K562 (cell line): ENCODE data around the gene DDX20. TPM values are rescaled to one million over a fixed set of nuclear protein-coding genes. Genes with fewer than 3 reads are reported as not detected.

Experiments used
- ATAC-seq: fragments of 200-7000 bp; cut with Tn5 transposase; 3 replicates; pipeline ENCODE4 v1.9.1; 2020; ENCODE audit warnings: moderate library complexity
- BruUV-seq: library from RNA; stranded (reverse); fragments of 400-500 nt; replicated peaks from 2 replicates; lab custom pipeline; 2021; lab: Mats Ljungman, UMichigan
- CTCF ChIA-PET: fragments of 300-600 bp; formaldehyde crosslinking; extraction: SDS; loops from one replicate; lab custom pipeline; 2021; ENCODE audit warnings: low intra/inter-chr PET ratio; lab: Yijun Ruan, JAX
- POLR2A ChIA-PET: fragments of 300-600, 350-650 bp; sonication (Branson Sonifier 250); formaldehyde crosslinking; extraction: SDS; loops from one replicate; lab custom pipeline; 2021; ENCODE audit warnings: antibody characterized with exemption, inconsistent platforms; lab: Yijun Ruan, JAX
- DNase-seq, 4 experiments: peaks; one replicate each; pipeline versions ENCODE4 v3.0.0 to v3.0.0-alpha.2; 2011 to 2018; ENCODE audit warnings: low spot score in 3 of 4, mixed read lengths in 3 of 4; ENCODE audit errors: extremely low read depth in 1 of 4
- FAIRE-seq: peaks from 2 replicates; lab custom pipeline; 2011; peaks lifted over from hg19 to GRCh38; lab: Jason Lieb, UNC
- H2AFZ ChIP-seq: 2 replicates; pipeline ENCODE4 v1.6.0; 2011; ENCODE audit warnings: low read depth, low read length, control low read depth, inconsistent platforms
- H3K27ac ChIP-seq: fragments of 200-600 bp; 3 replicates; pipeline ENCODE4 v1.8.0; 2011; ENCODE audit warnings: low read depth, mild to moderate bottlenecking, control low read depth, inconsistent platforms, low read length, moderate library complexity, mixed read lengths; ENCODE audit errors: extremely low read depth
- H3K27me3 ChIP-seq, 2 experiments: fragments of 300-600 bp in 1 of 2; 2 replicates in 1 of 2; 3 replicates in 1 of 2; pipeline versions ENCODE4 v1.6.0 to v1.8.0; 2011; ENCODE audit warnings: inconsistent platforms in 2 of 2, low read length in 2 of 2, mild to moderate bottlenecking in 1 of 2, mixed read lengths in 1 of 2, moderate library complexity in 1 of 2; ENCODE audit not compliant: control insufficient read depth in 2 of 2, insufficient read depth in 2 of 2
- H3K36me3 ChIP-seq: fragments of 300-600 bp; 3 replicates; pipeline ENCODE4 v1.8.0; 2011; ENCODE audit warnings: mild to moderate bottlenecking, low read length, inconsistent platforms; ENCODE audit not compliant: control insufficient read depth, insufficient read depth
- H3K4me1 ChIP-seq, 2 experiments: fragments of 200-600 bp in 1 of 2; replicated peaks in 1 of 2; 2 replicates in 1 of 2; 3 replicates in 1 of 2; pipeline versions ENCODE4 v1.5.1 to v1.8.0; 2011; ENCODE audit warnings: inconsistent platforms in 2 of 2, low read length in 2 of 2, mild to moderate bottlenecking in 1 of 2, mixed read lengths in 1 of 2, moderate library complexity in 1 of 2; ENCODE audit not compliant: control insufficient read depth in 2 of 2, insufficient read depth in 2 of 2
- H3K4me2 ChIP-seq: 2 replicates; pipeline ENCODE4 v1.6.1; 2011; ENCODE audit warnings: low read length, control low read depth, inconsistent platforms, mixed read lengths; ENCODE audit not compliant: insufficient read depth
- H3K4me3 ChIP-seq: fragments of 200-600 bp; sonication (generic), shearing (Covaris generic); 2 replicates; pipeline ENCODE4 v1.5.1; 2016; ENCODE audit warnings: control low read depth, inconsistent platforms
- H3K79me2 ChIP-seq: fragments of 200-600 bp; 3 replicates; pipeline ENCODE4 v1.8.0; 2011; ENCODE audit warnings: low read length, inconsistent platforms; ENCODE audit not compliant: control insufficient read depth, insufficient read depth
- H3K9ac ChIP-seq, 2 experiments: 2 replicates each; pipeline versions ENCODE4 v1.6.0 to v1.6.1; 2011; ENCODE audit warnings: low read depth in 2 of 2, low read length in 2 of 2, control low read depth in 1 of 2, inconsistent platforms in 1 of 2, mild to moderate bottlenecking in 1 of 2, mixed read lengths in 1 of 2; ENCODE audit not compliant: insufficient read depth in 1 of 2
- H3K9me1 ChIP-seq: one replicate; pipeline ENCODE4 v1.6.0; 2011; ENCODE audit warnings: inconsistent platforms, mild to moderate bottlenecking, low read length, moderate library complexity; ENCODE audit not compliant: control insufficient read depth, insufficient read depth
- H3K9me3 ChIP-seq: replicated peaks from 2 replicates; pipeline ENCODE4 v1.5.1; 2011; ENCODE audit warnings: low read depth, low read length, inconsistent platforms; ENCODE audit not compliant: control insufficient read depth, insufficient read depth
- H4K20me1 ChIP-seq: replicated peaks from 2 replicates; pipeline ENCODE4 v1.6.1; 2011; ENCODE audit warnings: low read length, inconsistent platforms, mixed read lengths; ENCODE audit not compliant: control insufficient read depth, insufficient read depth
- ADNP ChIP-seq: fragments of 200-800 bp; sonication (Bioruptor generic); IDR thresholded peaks from 2 replicates; pipeline ENCODE4 v1.6.1; 2016; ENCODE audit warnings: missing genetic modification characterization, missing compliant biosample characterization
- ESRRB ChIP-seq: fragments of 250-450 bp; sonication (Bioruptor Pico); IDR thresholded peaks from 2 replicates; pipeline ENCODE4 v1.5.0; 2020; ENCODE audit warnings: mild to moderate bottlenecking, moderate library complexity, borderline replicate concordance
- EZH2 ChIP-seq: IDR thresholded peaks from 2 replicates; pipeline ENCODE4 v1.6.1; 2012; ENCODE audit warnings: low read depth, mild to moderate bottlenecking, inconsistent platforms, low read length, borderline replicate concordance
- HMG20A ChIP-seq: fragments of 450-650 bp; formaldehyde crosslinking; conservative IDR thresholded peaks from 2 replicates; pipeline ENCODE4 v1.4.0; 2020; ENCODE audit warnings: mild to moderate bottlenecking, mixed read lengths
- IRF1 ChIP-seq: sonication (generic); formaldehyde crosslinking; IDR thresholded peaks from 2 replicates; pipeline ENCODE4 v1.8.0; 2022; ENCODE audit warnings: missing genetic modification reagents, mild to moderate bottlenecking, borderline replicate concordance
- MAFG ChIP-seq: fragments of 450-650 bp; conservative IDR thresholded peaks from 2 replicates; pipeline ENCODE4 v1.6.1; 2016; ENCODE audit warnings: missing genetic modification characterization, missing compliant biosample characterization
- THAP7 ChIP-seq: fragments of 250-450 bp; sonication (Bioruptor Pico); IDR thresholded peaks from 2 replicates; pipeline ENCODE4 v1.5.0; 2021
- ZBTB11 ChIP-seq, 3 experiments: fragments of 200-800 bp in 1 of 3; fragments of 250-450 bp in 1 of 3; fragments of 450-650 bp in 1 of 3; sonication (Bioruptor Pico) in 1 of 3; sonication (Bioruptor generic) in 1 of 3; formaldehyde crosslinking in 1 of 3; IDR thresholded peaks; 2 replicates each; pipeline versions ENCODE4 v1.6.1 to v1.8.0; 2016 to 2022; ENCODE audit warnings: mild to moderate bottlenecking in 2 of 3, missing genetic modification characterization in 2 of 3, missing compliant biosample characterization in 1 of 3, moderate library complexity in 1 of 3
- ZNF140 ChIP-seq: fragments of 250-450 bp; sonication (Bioruptor Pico); IDR thresholded peaks from 2 replicates; pipeline ENCODE4 v1.8.0; 2021; ENCODE audit warnings: moderate library complexity, mild to moderate bottlenecking, inconsistent platforms
- ZNF384 ChIP-seq: IDR thresholded peaks from 2 replicates; pipeline ENCODE4 v1.6.1; 2012; ENCODE audit warnings: low read depth, low read length, improper control_type of control experiment
- ZNF707 ChIP-seq: fragments of 250-450 bp; sonication (Bioruptor Pico); conservative IDR thresholded peaks from 2 replicates; pipeline ENCODE4 v1.8.0; 2022; ENCODE audit warnings: inconsistent platforms, mild to moderate bottlenecking, moderate library complexity
- WGBS: fragments of 100-300 bp; shearing (Covaris generic); methylation state at CpG from one replicate; pipeline ENCODE4 v1.1.6; 2016; ENCODE audit warnings: low coverage, mixed read lengths; ENCODE audit not compliant: insufficient coverage; ENCODE audit errors: missing lambda C conversion rate; 5-methylcytosine and 5-hydroxymethylcytosine counted together
- in situ Hi-C: fragments of 300-500 bp; cut with MboI; formaldehyde crosslinking; loops from 4 replicates; pipeline ENCODE4 v1.15.0; 2018; ENCODE audit warnings: inconsistent platforms, mixed read lengths
- intact Hi-C: fragments of 100-400 bp; cut with micrococcal nuclease; formaldehyde crosslinking; loops from 2 replicates; pipeline ENCODE4 v1.14.2; 2022
- polyA plus RNA-seq, 8 experiments: library from polyadenylated mRNA; depleted of rRNA in 4 of 8; stranded (reverse) in 5 of 8; unstranded in 3 of 8; fragments of >200 nt; fragmentation: Nextera tagmentation in 2 of 8; fragmentation: Illumina TruSeq in 1 of 8; extraction: Ambion mirVana in 2 of 8; extraction: Trizol in 1 of 8; gene quantifications; 2 replicates each; pipeline versions ENCODE4 v1.2.1 to v1.2.3, GENCODE V29; 2011 to 2014; ENCODE audit warnings: inconsistent platforms in 1 of 8, missing spikeins in 1 of 8
- total RNA-seq, 7 experiments: library from RNA; depleted of rRNA in 6 of 7; stranded (reverse); fragments of >200 nt in 6 of 7; fragmentation: Illumina TruSeq in 2 of 7; extraction: Trizol in 2 of 7; gene quantifications; 2 replicates each; pipeline versions ENCODE4 v1.2.1 to v1.2.3, GENCODE V29; 2011 to 2021; ENCODE audit warnings: low replicate concordance in 1 of 7

DDX20 gene
- total and polyA plus RNA-seq, 9 of the 15 experiments (the other 6 are each of a cell fraction or from before 2014, with no cell fraction given): 8.3 to 33.4 (median 24.5) TPM

GRCh38 chr1:111706921-111707320 lies 48.8 kb upstream of the DDX20 start:
- POLR2A ChIA-PET: interaction anchor here (0.7 kb wide), 1 partner anchor 59 kb away, joined by 3 read pairs; no protein-coding TSS in a partner anchor

More at GRCh38 chr1:111706921-111707320, 48.8 kb upstream of the DDX20 start:
- no peaks in the 10 kb centered on the region for H3K9me1 ChIP-seq
- H3K79me2 ChIP-seq: no peaks in the 10 kb centered on the region
- no peak for DNase-seq
- H4K20me1 ChIP-seq: no peaks in the 10 kb centered on the region
- FAIRE-seq: no peak
- no peak for ATAC-seq
- no peaks in the 10 kb centered on the region for H3K4me1 ChIP-seq
- no peak overlapping the region for H3K9ac ChIP-seq
- H3K9me3 ChIP-seq: no peaks in the 10 kb centered on the region
- H2AFZ ChIP-seq: no peak overlapping the region
- CTCF ChIA-PET: no interaction called here
- intact Hi-C loops (no loop called here), in situ Hi-C loops (no loop called here)
- H3K36me3 ChIP-seq: peaks cover 74% of the 10 kb centered on the region
- no peaks in the 10 kb centered on the region for H3K27me3 ChIP-seq
- no peak for TF ChIP-seq ZNF140
- TF ChIP-seq ZNF384: no peak
- no peak for TF ChIP-seq IRF1 (CRISPR knock-in tag)
- no peak for TF ChIP-seq ADNP (tag)
- no peak for TF ChIP-seq THAP7
- no peak for TF ChIP-seq EZH2
- no peak for TF ChIP-seq ESRRB
- no peak for TF ChIP-seq MAFG (tag)
- TF ChIP-seq ZBTB11 (CRISPR knock-in tag; IDR thresholded peaks at IDR 0.05): no peak
- TF ChIP-seq ZNF707: no peak
- TF ChIP-seq HMG20A (CRISPR knock-in tag): no peak
- no peak overlapping the region for H3K27ac ChIP-seq
- BruUV-seq: no TSS peak
- H3K4me2 ChIP-seq: no peak overlapping the region
- H3K4me3 ChIP-seq: no peak overlapping the region
- 94% methylated on average over 2 of the region's 2 CpGs for WGBS
